HL-60/S4 treated with retinoic acid at 250 ng/mL for 4 days and 3 days (cell line): ENCODE data around the gene ZBED1.
"Not testable (repeated sequence)": the region's sequence is repeated elsewhere in the genome, so short reads cannot be mapped to it uniquely, and the experiment has no call there.

ENCODE experiments used
- in situ Hi-C: fragments of 300-500 bp; cut with MboI; formaldehyde crosslinking; loops from 2 replicates; pipeline ENCODE4 v1.7.0; 2022; ENCODE audit warnings: low sequenced_read_pairs

The ZBED1 gene

GRCh38 chrX:2477313-2477712, 23.5 kb downstream of the ZBED1 start:
- in situ Hi-C loops, result not testable (repeated sequence)

DNA sequence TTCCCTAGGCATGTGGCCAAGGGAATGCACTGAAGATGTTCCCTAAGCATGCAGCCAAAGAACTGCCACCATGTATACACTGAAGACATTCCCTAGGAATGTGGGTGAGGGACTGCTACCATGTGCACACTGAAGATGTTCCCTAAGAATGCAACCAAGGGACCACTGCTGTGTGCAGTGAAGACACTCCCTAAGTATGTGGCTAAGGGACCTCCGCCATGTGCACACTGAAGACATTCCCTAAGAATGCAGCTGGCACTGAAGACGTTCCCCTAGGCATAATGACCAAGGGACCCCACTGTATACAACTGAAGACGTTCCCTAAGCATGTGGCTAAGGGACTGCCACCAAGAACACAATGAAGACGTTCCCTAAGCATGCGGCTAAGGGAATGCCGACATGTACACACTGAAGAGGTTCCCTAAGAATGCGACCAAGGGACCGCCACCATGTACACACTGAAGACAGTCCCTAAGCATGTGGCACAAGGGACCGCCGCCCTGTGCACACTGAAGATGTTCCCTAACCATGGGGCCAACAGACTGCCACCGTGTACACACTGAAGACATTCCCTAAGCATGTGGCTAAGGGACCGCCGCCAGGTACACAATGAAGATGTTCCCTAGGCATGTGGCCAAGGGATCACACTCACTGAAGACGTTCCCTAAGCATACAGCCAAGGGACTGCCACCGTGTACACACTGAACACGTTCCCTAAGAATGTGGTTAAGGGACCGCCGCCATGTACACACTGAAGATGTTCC, 25.6 kb downstream of the ZBED1 start:
- in situ Hi-C loops, result no loop called here

- in situ Hi-C loops, result no loop called here
These were observed 26.4 kb downstream of the ZBED1 start for GRCh38 chrX:2474280-2474962.

DNA sequence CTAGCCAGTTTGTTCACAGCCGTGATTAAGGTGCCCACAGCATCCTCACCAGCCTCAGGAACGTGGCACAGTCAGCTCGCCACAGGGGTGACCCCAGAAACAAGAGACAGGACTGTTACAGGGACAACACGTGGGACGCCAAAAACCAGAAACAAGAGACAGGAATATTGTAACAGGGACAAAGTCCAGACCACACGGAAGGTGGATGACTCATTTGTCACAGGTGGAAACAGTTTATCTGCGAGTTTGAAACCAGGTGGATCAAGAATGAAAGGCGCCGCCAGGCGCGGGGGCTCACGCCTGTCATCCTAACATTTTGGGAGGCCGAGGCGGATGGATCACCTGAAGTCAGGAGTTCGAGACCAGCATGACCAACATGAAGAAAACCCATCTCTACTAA, 27.7 kb downstream of the ZBED1 start:
- in situ Hi-C loops, result not testable (repeated sequence)

- in situ Hi-C loops, result no loop called here
These were observed 29.1 kb downstream of the ZBED1 start for GRCh38 chrX:2471641-2472040.

DNA sequence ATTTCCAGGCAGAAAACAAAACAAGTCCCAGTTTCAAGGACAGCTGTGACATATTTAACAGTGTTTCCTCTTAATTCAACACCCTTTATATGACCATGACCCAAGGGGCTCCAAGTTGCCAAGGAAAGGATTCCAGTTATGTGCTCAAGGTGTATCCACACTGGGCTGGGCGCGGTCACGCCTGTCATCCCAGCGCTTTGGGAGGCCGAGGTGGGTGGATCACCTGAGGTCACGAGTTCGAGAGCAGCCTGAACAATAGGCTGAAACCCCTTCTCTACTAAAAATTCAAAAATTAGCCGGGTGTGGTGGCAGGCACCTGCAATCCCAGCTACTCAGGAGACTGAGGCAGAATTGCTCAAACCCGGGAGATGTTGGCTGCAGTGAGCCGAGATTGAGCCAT, 29.6 kb downstream of the ZBED1 start:
- in situ Hi-C loops, result not testable (repeated sequence)

- in situ Hi-C loops, result not testable (repeated sequence)
These were observed 30.9 kb downstream of the ZBED1 start for GRCh38 chrX:2469852-2470251.

DNA sequence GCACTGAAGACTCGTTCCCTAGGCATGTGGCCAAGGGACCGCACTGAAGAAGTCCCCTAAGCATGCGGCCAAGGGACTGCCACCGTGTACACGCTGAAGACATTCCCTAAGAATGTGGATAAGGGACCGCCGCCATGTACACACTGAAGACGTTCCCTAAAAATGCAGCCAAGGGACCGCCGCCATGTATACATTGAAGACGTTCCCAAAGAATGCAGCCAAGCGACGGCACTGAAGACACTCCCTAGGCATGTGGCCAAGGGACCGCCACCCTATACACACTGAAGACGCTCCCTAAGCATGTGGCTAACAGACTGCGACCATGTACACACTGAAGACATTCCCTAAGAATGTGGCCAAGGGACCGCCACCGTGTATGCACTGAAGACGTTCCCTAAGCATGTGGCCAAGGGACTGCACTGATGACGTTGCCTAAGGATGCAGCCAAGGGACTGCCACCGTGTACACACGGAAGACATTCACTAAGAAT, 31.5 kb downstream of the ZBED1 start:
- in situ Hi-C loops, result no loop called here

DNA sequence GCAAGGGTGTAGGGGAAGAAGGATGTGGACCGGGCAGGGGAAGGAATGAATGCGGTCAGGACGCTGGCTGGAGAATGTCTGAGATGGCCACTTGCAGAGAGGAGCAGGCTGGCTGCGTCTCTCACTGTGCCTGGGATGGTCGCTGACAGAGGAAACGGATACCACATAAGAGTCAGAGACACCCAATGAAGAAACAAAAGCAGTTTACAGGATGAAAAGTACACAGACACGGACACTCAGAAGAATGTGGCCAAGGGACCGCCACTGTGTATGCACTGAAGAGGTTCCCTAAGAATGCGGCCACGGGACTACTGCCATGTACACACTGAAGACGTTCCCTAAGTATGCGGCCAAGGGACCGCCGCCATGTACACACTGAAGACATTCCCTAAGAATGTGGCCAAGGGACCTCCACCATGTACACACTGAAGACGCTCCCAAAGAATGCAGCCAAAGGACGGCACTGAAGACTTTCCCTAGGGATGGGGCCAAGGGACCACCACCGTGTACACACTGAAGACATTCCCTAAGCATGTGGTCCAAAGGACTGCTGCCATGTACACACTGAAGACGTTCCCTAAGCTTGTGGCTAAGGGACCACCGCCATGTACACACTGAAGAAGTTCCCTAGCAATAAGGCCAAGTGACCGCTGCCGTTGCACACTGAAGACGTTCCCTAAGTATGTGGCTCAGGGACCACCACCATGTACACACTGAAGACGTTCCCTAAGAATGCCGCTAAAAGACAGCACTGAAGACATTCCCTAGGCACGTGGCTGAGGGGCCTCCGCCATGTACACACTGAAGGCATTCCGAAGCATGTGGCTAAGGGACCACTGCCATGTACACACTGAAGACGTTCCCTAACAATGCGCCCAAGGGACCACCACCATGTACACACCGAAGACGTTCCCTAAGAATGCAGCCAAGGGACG, 32.2 kb downstream of the ZBED1 start:
- in situ Hi-C loops, result no loop called here

GRCh38 chrX:2466876-2467656, 33.7 kb downstream of the ZBED1 start:
- in situ Hi-C loops, result no loop called here

GRCh38 chrX:2464677-2465166, 36.1 kb downstream of the ZBED1 start:
- in situ Hi-C loops, result no loop called here

- in situ Hi-C loops, result no loop called here
These were observed 36.7 kb downstream of the ZBED1 start for GRCh38 chrX:2463973-2464676.

- in situ Hi-C loops, result not testable (repeated sequence)
These were observed 37.3 kb downstream of the ZBED1 start for GRCh38 chrX:2463481-2463880.

GRCh38 chrX:2462780-2463179, 38.0 kb downstream of the ZBED1 start:
- in situ Hi-C loops, result no loop called here

DNA sequence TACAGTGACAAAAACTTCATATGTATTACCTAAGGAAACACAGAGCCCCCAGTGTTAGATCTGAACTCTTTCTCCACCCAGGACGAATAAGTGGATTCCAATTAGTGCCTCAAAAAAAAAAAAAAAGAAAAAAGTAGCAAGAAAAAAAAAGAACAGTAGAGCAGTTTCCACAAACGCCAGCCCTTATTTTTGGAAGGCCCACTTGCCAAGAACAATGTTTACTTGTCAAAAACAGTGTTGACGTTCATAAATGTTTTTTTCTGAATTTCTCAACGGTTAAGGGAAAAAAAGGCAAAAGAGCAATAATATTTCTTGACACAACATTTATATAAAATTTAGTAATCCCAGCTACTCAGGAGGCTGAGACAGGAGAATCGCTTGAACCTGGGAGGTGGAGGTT, 38.7 kb downstream of the ZBED1 start:
- in situ Hi-C loops, result no loop called here

DNA sequence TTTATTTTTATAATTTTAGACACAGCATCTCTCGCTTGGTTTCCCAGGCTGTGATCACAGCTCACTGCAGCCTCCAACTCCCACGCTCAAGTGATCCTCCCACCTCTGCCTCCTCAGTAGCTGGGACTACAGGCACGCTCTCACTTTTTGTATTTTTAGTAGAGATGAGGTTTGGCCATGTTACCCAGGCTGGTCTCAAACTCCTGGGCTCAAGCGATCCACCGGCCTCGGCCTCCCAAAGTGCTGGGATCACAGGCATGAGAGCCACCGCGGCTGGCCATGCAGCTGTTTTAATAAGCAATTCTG, 39.1 kb downstream of the ZBED1 start:
- in situ Hi-C loops, result no loop called here

DNA sequence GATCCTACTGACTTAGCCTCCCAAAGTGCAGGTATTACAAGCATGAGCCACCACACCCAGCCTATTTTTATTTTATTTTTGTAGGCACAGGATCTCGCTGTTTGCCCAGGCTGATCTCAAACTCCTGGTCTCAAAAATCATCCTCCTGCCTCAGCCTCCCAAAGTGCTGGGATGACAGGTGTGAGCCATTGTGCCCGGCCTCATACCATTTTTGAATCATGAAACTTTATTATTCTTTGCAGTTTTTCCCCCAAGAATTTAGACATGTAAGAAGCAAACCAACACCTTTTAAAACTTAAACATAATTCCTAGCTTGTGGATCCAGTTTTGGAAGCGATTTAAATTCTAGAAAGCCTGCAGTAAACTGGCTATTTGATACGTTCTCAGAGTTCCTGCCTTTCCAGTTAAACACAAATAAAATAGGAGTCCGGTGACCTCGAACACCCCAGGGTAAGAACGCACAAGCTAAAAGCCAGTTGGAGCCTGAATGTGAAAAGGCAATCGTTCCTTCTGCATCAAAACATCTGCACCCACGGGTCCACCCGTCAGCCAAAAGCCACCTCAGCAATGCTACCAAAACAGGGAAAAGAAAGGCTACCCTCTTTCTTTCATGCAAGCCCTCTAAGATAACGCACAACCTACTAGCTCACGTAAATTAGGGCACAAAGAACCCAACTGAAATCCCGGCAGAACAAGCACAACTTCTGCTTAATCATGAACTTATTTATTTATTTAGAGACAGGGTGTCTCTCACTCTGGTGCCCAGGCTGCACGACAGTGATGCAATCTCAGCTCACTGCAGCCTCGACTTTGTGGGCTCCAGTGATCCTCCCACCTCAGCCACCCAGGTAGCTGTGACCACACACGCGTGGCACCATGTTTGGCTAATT, 39.7 kb downstream of the ZBED1 start:
- in situ Hi-C loops, result not testable (repeated sequence)

DNA sequence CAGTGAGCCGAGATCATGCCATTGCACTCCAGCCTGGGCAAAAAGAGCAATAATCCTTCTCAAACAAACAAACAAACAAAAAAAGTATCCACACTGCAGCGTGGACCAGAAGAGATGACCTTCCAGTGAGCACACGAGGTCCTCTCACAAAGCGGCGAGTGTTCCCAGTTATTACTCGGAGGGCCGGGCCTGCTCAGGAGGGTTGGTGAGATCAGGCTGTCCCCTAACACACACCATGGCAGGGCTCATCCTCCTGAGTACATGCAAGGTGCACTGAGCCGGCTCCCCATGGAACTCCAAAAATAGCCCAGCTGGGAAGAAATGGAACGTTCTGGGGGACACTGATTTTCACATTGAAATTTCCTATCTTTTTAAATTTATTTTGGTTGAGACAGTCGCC, 40.7 kb downstream of the ZBED1 start:
- in situ Hi-C loops, result not testable (repeated sequence)

DNA sequence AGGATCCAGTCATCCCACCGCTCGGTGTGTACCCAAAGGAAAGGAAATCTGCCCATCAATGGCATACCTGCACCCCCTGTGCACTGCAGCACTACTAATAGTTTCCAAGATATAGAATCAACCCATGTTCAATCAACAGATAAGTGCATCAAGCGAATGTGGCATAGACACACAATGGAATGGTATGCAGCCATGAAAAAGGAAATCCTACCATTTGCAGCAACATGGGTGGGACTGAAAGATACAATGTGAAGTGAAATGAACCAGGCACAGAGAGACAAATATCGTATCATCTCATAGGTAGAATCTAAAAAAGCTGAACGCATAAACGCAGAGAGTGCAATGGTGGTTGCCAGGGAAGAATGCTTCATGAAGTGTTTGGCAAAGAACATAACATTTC, 42.5 kb downstream of the ZBED1 start:
- in situ Hi-C loops, result no loop called here
